ENCODE data around the gene PHC2. TPM values are rescaled to one million over a fixed set of nuclear protein-coding genes. Genes with fewer than 3 reads are reported as not detected.

PHC2 gene
- total RNA-seq, 1 donor from 2014 or later = 48.0 TPM

GRCh38 chr1:33276573-33277298, 154.2 kb downstream of the PHC2 start:
- DNase-seq (ENCODE audit: low spot score) = no peak

GRCh38 chr1:33275706-33276572, 155.0 kb downstream of the PHC2 start:
- DNase-seq (ENCODE audit: low spot score) = no peak
- ATAC-seq = no peak

More at GRCh38 chr1:33276573-33277298, 154.2 kb downstream of the PHC2 start:
- ATAC-seq = no peak

GRCh38 chr1:33275195-33275594, 155.7 kb downstream of the PHC2 start:
- ATAC-seq = no peak
- no peak for DNase-seq (ENCODE audit: low spot score)

- no peak for DNase-seq (ENCODE audit: low spot score)
- ATAC-seq = no peak
Measured at GRCh38 chr1:33274446-33274845, 156.4 kb downstream of the PHC2 start.

GRCh38 chr1:33273961-33274371, 156.9 kb downstream of the PHC2 start:
- no peak for DNase-seq (ENCODE audit: low spot score)
- ATAC-seq = no peak

Other genes with a start within 250 kb of the PHC2 start
- gene TRIM62, start 249.1 kb downstream of the PHC2 start, total RNA-seq = 1.4 TPM
- gene ZNF362, start 174.6 kb downstream of the PHC2 start, total RNA-seq = 8.4 TPM
- not detected for gene A3GALT2, start 110.0 kb downstream of the PHC2 start, total RNA-seq
- 1.3 TPM for gene ZSCAN20, start 41.5 kb upstream of the PHC2 start, total RNA-seq